HG03045 (cell line): ENCODE data around the gene ELF4.
A peak's percentile ranks its signal among the peaks of the same experiment; 100 is the strongest.

ENCODE experiments used
- ATAC-seq: cut with Tn5 transposase; IDR thresholded peaks from one replicate; pipeline ENCODE4 v1.9.1; 2021; ENCODE audit warnings: mild to moderate bottlenecking, moderate library complexity; ENCODE audit not compliant: unreplicated experiment

Gene ELF4

DNA sequence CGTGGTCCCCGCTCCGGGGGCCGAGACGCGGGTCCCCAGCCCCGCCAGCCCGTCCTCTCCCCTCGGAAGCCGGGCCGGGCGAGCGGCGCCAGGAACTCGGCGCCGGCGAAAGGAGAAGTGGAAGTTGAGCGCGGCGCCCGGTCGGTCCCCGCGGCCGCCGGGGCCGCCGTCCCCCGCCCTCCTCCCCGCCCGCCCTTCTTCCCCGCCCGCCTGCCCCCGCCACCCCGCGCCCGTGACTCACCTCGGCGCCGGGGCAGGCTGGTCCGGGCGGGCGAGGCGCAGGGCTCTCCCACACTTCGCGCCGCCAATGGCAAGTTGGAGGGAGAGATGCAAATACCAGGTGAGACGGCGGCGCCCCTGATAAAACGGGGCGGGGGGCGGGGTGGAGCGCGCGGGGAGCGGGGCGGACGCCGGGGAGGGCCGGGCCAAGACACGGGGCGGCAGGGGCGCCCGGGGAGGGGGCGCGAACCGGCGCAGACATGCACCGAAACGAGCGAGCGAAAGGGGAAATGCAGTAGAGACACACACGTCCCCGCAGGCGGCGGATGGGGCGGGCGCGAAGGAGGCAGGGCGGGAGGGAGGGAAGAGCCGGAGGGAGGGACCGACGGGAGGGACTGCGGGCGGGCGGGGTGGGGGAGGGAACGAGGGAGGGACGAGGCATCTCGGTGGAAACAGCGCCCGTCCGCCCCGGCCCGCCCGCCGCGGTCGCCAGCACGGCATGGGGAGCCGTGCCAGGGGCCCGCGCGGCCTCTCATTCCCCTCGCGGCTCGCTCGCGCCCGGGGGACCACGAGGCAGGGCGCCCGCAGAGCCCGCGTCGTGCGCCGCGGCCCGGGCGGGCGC is at the start of gene ELF4:
ELF4 (minus strand) TSS at position 119 of the 841 bp plus-strand sequence. CDS start 29,167 bp downstream, outside the sequence.
- ATAC-seq: peak; percentile 51

DNA sequence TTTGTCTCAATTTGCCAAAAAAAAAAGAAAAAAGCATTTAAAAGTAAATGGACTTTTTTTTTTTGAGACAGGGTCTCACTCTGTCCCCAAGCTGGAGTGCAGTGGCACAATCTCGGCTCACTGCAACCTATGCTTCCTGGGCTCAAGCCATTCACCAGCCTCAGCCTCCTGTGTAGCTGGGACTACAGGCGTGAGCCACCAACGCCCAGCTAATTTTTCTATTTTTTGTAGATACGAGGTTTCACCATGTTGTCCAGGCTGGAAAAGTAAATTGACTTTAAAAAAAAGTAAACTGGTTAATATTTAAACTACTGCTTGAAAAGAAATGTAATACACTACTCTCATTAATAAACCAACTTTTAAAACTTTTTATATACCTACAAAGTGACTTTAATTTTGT is 49.5 kb upstream of the ELF4 start:
- ATAC-seq: no peak

DNA sequence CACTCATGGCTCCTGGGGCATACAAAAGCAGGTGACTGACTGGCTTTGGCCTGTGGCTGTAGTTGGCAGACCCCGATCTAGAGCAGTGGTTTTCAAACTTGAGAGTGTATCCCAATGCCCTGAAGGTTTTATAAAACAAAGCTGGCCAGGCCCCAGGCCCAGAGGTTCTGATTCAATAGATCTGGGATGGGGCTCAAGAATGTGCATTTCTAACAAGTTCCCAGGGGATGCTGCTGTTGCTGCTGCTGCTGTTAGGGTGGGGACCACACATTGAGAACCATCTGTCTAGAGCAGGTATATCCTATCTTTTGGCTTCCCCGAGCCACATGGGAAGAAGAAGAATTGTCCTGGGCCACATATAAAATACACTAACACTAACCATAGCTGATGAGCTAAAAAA is 48.0 kb upstream of the ELF4 start:
- no peak for ATAC-seq

DNA sequence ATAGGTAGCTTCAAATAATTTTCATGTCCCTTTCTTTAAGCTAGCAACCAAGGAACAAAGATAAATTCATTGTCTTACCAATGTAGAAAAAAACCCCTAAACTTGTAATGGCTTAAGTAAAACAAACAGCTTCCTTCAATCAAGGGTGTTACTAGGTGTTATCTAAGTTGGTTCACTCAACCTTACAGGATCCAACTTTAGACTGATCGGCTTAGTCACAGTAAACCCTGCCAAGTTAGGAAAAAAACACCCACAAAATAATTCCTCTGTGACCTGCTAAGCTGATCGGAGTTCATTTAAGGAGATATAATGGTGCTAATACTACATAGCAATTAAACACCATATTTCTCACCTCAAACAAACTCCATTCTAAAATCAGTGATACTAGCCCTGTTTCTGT is 45.3 kb upstream of the ELF4 start:
- no peak for ATAC-seq

DNA sequence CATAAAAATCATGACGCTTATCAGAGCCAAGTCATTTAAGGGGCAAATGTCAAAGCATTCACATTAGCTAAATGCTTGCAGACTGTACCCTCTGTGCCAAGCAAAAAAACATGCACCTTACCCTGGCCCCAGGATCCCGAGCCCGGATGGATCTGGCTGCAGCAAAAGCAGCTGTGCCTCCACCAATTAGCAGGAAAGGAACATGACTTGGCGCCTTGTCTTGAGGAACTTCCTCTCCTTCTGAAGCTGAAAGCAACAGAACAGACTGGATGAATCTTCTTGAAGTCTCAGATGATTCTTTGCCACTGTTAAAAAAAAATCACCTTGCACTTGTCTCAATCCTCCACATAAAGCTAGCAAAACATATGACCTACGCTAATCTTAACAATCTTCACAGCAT is 37.3 kb upstream of the ELF4 start:
- ATAC-seq: no peak

DNA sequence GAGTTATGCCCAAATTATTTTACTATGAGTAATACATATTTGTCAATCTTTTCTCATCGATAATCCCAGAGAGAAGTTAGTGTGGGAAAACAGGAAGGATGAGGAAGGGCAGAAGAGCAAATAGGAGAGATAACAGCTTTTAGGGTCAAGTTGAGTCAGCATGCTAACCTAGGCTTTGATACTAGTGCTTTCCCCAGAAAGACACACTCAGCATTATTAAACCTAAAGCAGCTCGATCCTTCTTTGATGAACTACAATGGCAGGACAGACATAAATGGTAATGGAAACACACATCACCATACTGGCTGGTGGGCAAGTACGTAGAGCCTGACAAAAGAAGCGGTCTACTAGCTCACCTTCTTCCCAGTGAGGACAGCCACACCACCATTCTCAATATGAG is 34.8 kb upstream of the ELF4 start:
- no peak for ATAC-seq

DNA sequence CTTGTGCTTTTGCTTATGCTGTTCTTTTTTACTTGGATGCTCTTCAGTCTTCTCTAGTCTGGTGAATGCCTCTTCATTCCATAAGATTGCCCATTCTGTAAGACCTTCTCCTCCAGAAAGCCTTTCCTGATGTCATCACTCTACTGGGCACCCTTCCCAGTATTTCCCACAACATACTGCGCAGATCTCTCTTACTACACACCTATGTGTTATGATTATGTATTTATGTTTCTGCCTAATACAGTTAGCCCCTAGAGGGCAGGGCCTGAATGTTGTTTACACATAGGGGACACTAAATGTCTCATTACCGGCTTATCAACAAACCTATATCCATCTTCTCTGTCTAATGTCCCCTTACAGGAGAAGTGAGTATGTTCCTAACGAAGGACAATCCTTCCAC is 34.2 kb upstream of the ELF4 start:
- ATAC-seq: no peak

DNA sequence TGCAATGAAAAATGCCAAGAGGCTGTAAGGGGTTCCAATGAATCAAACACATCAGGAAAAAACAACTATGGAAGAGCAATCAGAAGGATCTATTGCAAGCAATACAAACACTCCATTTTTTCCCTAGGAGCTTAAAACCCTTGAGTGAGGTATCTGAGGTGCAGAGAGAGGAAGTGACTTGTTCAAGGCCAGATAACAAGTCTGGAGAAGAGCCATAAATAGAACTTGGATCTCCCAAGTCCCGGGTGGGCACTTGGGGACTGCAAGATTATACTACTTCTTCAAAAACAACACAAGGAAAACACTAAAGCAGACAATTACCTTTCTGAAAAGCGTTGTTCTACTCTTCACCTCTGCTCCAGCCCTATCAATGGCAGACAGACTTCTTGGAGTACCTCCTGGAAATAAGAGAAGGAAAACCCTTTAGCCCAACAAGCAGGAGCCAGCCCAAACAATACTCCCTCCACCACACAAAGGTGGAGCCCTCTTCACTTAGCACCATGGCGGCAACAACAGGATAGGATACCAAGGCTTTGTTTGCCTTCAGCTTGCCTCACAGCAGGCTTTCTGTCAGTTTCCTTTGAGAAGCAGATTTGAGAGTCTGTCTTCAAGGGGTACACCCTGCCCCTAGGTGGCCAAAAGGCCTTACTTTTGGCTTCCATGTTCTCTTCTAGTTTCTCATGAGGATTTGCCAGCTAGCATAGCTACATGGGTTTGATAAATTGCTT is 29.3 kb upstream of the ELF4 start:
- ATAC-seq: no peak

DNA sequence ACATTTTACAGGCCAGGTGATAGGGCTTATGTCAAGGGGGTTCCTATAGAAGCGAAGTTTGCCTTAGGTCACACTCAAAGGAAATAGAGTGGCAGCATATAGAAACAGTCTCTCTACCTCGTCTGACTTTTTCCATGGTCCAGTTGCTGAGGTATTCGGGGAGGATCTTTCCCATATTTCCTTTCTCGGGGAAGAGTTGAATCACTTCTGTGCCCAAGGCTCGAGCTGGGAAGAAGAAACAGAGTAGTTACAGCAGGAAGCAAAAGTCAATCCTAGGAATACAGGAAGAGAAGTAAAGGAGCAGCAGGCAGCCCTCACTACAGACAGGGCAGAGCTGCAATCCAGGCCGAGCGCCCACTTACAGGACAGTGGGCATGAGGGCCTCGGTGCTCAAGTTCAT is 26.7 kb upstream of the ELF4 start:
- no peak for ATAC-seq

DNA sequence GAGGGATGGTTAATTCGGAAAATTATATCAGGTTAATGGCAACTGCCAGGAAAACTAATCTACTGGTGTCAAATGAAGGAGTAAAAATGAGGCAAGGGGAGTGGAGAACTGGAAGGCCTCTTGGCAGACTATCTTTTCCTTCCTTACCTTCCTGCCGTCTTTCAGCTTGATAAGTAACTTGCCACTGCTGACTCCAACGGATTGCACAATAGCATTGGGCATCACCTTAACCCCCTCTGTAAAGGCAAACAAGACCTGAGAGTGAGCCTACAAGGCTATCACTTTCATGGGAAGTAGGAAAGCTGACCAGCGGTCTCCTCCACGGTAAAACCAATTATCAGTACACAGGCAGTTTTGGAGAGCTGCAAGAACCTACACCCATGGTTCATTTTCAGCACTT is 26.2 kb upstream of the ELF4 start:
- no peak for ATAC-seq

DNA sequence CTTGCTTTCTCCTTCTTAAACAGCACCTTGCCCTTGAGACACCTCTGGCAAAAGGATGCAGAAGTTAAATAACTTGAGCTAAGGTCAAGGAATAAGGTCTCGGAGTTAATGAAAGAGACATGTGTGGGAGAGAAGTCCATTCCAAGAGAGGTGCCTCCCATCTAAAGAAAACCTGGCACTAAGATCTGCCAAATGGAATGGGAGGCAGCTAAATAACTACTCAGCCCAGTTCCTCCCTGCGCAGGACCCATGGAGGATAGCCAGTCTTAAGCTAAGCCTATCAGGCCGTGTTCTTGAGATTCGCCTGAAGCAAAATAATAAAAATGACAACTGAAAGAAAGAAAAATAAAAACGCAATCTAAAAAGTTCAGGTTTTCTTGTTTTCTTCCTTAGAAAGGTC is 20.7 kb upstream of the ELF4 start:
- no peak for ATAC-seq

DNA sequence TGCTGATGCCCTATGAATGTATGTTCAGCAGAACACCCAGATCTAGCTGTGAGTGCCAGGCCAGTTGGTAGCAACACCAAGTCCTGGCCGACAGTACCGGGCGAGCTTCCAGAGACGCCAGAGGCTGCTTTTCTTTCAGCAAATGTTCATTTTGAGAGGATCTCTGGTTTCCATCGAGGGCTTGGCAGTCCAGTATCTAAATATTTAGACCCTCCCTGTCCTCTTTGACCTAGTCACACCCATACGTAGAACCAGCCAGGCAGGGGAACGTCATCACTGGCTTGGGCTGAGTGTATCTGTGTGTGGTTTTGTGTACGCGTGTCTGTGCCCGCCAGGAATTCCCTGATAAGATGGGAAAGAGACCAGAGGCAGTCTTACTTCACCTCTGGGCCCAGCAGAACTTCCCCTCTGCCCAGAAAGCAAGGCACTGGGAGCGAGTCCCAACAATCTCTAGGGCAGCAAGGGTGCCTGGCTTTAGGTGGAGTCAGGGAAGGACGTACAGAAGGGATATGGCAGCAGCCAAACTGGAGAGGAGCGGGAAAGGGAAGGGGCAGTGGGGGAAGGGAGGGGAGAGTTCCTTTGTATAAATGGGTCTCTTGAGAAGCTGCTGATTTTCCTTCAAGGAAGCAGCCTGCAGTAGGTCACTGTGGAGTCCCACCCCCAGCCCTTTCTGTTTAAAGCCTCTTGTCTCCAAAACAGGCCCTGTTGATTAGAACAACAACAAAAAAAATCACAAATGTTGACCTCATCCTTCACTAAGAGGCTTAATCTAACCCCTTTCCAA is 15.0 kb upstream of the ELF4 start:
- ATAC-seq: no peak

DNA sequence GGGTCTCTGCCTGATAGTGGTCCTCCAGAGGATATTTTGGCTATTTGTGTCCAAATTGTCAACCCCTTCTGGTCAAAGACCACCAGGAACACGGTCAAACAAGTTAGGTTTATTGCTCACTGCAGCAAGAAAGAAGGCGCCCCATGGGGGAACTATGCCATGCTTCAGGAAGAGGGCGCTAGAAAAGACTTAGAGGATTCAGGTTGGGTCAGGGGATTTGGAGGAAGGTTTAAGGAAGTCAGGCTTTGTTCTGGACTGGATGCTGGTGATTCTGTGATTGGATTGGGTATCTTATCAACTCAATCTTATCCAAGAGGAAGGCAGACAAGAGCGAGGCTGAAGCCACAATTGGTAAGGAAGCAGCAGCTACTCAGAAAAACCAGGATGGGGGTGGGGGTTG is 14.3 kb upstream of the ELF4 start:
- ATAC-seq: no peak

DNA sequence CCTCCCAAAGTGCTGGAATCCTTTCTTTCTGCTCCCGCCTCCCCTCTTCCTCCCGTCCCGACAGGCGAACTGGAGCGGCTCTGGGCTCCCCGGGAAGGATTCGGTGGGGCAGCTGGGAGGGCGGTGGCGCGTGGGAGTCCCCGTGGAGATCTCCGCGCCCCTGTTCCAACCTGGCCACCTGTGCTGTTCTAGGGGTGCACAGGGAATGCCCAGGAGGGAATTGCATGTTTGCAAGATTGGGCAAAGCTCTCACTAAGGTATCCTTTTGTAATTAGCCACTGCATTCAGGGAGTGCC is 11.2 kb upstream of the ELF4 start:
- no peak for ATAC-seq

DNA sequence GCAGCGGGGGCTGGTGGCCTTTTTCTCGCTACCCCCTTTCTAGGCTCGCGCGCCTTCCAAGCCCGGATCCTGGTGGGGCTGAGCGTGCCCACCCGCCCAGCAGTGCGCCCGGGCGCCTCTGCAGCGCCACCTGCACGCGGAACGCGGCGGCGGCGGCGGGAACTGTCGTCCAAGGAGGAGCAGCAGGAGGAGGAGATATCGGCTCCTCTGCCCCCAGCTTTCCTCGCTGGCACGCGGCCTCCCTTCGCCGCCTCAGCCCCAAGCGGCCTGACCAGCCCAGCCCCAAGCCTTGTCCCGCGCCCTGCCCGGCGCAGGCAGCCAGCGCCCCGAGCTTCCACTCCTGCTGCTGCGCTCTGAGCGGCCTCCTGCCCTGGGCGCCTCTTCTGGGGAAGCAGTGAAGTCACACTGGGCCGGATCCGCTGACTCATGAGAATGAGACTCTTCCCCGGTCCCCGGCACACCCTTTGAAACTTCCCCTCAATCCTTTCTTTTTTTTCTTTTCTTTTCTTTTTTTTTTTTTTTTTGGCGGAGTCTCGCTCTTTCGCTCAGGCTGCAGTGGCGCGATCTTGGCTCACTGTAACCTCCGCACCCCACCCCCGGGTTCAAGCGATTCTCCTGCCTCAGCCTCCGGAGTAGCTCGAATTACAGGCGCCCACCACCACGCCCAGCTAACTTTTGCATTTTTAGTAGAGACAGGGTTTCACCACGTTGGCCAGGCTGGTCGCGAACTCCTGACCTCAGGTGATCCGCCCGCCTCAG is 10.6 kb upstream of the ELF4 start:
- peak; percentile 68 for ATAC-seq

DNA sequence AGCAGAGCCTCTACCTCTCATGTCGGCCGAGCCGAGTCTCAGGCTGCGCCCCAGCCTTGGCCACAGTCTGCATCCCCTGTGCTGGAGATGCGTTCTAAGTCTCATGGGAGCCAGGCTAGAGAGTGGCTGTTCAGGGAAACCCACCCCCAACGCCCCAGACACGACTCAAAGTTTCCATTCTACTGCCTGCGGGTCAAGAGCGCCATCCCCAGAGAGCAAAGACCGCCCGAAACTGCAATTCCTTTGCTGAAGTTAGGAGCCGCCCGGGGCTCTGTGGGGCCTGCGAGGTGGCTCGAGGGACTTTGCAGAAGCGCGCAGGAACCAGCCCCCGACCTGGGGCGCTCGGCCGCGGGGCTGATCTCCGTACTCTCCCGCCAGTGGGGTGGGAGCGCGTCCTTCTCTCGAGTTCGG is 10.0 kb upstream of the ELF4 start:
- peak; percentile 27 for ATAC-seq

DNA sequence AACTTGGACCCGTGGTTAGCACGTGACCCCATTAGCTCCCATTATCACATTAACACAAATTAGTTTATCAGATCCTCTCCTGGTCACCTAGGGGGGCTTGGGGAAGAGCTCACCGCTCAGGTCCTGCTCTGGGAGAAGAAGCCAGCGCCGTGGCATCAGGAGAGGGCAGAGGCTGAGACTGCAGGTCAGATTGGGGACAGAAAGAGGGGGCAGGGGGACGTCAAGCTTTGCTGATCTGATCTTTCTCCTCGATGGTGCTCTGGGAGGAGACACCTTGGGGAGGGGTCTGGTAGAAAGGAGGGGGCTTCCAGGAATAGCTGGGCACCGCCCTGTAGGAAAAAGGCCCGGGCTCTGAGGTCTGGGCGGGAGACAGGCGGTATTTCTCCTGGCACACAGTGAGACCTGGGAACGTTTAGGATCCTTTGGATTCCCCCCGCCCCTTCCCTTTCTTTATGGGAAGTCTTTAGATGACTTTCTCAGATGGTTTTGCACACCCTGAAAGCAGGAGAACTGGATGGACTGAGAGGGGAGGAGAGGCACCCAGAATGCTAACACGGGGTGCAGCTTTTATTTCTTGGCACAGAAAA is 9.1 kb upstream of the ELF4 start:
- ATAC-seq: no peak

DNA sequence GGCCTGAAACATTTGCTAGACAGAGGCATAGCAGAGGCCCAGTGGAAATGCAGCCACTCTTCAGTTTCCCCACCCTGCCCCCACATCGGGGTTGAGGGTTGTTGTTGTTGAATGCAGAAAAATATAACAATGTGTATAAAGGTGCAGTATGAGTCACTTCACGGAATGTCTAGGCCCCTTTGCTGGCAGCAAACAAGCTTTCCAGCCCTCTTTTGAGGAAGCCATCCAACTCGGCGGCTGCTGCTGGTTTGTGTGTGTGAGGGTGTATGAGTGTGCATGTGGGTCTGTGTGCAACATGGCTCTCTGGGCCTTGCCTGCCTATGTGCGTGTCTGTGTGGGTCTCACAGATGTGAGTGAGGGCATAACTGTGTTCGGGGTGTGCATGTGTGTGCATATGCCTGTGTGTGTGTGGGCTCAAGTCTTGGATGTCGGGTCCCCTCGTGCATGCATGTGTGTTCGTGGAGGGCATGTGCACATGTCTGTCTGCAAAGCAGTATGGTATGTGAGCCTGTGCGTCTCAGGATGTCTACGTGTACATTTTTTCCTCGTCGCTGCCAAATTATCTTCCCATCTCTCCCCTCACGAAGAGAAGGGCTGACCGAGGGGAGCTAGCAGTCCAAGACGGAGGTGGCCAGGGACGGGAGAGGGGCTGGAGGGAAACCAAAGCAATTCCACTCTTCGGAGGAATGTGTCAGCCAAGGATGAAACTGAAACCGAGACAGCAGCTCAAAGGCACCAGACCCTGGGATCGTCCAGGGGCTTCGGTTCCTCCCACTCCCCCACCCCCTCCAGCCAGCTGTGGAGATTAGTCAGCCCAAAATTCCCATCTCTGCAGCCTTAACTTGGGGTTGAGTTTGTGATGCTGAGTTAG is 8.4 kb upstream of the ELF4 start:
- ATAC-seq: no peak

DNA sequence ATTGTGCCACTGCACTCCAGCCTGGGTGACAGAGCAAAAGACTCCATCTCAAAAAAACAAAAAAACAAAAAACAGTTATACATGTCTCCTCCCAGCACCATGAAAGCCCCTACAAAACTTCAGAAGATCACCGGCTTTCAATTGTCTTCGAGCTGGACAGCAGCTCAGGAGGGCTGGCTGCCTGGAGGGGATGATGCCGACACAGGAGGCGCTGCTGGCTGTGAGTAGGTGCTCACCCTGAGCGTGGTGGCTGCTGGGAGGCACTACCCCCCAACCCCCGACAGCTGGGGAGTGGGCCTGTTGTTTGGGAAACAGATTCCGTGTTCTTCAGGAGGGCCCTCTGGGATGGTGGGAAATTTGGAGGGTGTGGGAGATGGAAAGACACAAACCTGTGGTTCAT is 6.9 kb upstream of the ELF4 start:
- ATAC-seq: no peak
